Panc1 (cell line): ENCODE results near the gene ADAM22.

Experiments
- POLR2AphosphoS5 ChIP-seq: IDR thresholded peaks from 2 replicates; pipeline ENCODE4 v1.6.1; 2012; ENCODE audit warnings: mild to moderate bottlenecking, low read depth, low read length, moderate library complexity
- TF ChIP-seq, protein P1 (sequence below): fragments of 450-650 bp; IDR thresholded peaks from 2 replicates; pipeline ENCODE4 v1.5.1; 2017; ENCODE audit warnings: mild to moderate bottlenecking

DNA sequence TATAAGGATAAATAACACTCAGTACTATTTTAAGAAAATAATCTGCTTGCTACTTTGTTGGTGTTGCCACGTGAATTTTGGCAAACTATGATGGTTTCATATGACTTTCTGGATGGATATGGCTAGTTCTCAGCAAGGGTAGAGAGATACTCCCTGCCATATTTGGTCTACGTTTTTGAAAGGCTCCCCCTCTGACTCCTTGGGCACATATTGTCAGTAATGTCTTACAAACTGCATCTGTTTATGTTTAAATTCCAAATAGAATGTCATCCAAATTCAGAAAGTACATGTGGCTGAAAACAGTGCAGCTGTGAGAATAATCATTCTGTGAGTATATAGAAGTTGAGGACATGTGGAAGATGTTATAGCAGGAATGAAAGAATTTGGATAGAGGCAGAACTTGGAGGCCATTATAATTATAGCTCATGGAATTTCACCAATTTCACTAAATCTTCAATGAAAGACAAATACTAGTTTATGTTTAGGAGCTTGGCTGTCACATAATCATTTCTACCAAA, 178.0 kb downstream of the ADAM22 start:
- TF ChIP-seq POLR2AphosphoS5, result no peak
- TF ChIP-seq, protein P1, sequence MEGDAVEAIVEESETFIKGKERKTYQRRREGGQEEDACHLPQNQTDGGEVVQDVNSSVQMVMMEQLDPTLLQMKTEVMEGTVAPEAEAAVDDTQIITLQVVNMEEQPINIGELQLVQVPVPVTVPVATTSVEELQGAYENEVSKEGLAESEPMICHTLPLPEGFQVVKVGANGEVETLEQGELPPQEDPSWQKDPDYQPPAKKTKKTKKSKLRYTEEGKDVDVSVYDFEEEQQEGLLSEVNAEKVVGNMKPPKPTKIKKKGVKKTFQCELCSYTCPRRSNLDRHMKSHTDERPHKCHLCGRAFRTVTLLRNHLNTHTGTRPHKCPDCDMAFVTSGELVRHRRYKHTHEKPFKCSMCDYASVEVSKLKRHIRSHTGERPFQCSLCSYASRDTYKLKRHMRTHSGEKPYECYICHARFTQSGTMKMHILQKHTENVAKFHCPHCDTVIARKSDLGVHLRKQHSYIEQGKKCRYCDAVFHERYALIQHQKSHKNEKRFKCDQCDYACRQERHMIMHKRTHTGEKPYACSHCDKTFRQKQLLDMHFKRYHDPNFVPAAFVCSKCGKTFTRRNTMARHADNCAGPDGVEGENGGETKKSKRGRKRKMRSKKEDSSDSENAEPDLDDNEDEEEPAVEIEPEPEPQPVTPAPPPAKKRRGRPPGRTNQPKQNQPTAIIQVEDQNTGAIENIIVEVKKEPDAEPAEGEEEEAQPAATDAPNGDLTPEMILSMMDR, result no peak
